ENCODE results near the gene SPECC1L.

The SPECC1L gene

DNA sequence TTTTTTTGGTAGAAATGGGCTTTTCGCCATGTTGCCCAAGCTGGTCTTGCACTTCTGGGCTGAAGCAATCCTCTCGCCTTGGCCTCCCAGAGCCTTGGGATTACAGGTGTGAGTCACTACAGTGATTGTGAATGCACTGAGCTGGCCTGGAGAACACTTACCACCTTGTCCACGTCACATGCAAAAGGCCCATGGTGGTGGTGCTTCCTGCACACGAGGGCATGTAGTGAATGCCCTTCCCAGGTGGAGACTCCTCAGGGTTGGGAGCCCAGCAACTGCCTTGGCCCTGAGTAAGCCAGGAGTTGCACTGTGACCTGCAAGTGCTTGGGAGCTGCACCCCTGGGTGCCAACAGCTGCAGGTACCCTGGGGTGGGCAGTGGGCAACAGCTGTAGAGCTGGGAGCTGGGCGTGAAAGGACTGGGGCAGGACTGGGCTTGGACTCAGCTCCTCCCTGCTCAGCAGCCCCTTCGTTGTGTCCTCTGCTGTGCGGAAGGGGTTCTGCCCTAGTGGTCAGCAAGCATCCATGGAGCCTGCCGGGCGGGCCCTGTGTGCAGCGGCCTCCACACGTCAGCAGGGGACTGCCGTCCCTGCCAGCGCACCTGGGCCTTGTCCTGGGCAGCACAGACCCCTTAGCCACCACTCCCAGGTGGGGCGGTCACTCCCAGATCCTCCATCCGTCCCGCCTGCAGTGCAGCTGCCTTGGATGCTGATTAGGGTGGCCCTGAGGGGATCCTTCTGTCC, 147.4 kb downstream of the SPECC1L start:
- H3K27ac ChIP-seq: no peak overlapping the region
- no peaks in the 10 kb centered on the region for H3K36me3 ChIP-seq (ENCODE audit: insufficient read depth)
- H3K27me3 ChIP-seq (ENCODE audit: insufficient read depth, low read depth): no peaks in the 10 kb centered on the region
- no peaks in the 10 kb centered on the region for H3K79me2 ChIP-seq (ENCODE audit: insufficient read depth, low read depth)
- H2AFZ ChIP-seq (ENCODE audit: low read depth): no peak overlapping the region
- no peak overlapping the region for H3K4me3 ChIP-seq (IDR thresholded peaks at IDR 0.05; ENCODE audit: insufficient read depth, low read depth, low read length)
- TF ChIP-seq, protein P1, sequence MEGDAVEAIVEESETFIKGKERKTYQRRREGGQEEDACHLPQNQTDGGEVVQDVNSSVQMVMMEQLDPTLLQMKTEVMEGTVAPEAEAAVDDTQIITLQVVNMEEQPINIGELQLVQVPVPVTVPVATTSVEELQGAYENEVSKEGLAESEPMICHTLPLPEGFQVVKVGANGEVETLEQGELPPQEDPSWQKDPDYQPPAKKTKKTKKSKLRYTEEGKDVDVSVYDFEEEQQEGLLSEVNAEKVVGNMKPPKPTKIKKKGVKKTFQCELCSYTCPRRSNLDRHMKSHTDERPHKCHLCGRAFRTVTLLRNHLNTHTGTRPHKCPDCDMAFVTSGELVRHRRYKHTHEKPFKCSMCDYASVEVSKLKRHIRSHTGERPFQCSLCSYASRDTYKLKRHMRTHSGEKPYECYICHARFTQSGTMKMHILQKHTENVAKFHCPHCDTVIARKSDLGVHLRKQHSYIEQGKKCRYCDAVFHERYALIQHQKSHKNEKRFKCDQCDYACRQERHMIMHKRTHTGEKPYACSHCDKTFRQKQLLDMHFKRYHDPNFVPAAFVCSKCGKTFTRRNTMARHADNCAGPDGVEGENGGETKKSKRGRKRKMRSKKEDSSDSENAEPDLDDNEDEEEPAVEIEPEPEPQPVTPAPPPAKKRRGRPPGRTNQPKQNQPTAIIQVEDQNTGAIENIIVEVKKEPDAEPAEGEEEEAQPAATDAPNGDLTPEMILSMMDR (conservative IDR thresholded peaks at IDR 0.05; ENCODE audit: low read depth, low read length): no peak
- H4K20me1 ChIP-seq (ENCODE audit: insufficient read depth): no peaks in the 10 kb centered on the region
- no peak overlapping the region for H3K9ac ChIP-seq
- H3K4me1 ChIP-seq (ENCODE audit: low read depth, poor library complexity, severe bottlenecking): peaks cover 8% of the 10 kb centered on the region
- no peak overlapping the region for H3K4me2 ChIP-seq

DNA sequence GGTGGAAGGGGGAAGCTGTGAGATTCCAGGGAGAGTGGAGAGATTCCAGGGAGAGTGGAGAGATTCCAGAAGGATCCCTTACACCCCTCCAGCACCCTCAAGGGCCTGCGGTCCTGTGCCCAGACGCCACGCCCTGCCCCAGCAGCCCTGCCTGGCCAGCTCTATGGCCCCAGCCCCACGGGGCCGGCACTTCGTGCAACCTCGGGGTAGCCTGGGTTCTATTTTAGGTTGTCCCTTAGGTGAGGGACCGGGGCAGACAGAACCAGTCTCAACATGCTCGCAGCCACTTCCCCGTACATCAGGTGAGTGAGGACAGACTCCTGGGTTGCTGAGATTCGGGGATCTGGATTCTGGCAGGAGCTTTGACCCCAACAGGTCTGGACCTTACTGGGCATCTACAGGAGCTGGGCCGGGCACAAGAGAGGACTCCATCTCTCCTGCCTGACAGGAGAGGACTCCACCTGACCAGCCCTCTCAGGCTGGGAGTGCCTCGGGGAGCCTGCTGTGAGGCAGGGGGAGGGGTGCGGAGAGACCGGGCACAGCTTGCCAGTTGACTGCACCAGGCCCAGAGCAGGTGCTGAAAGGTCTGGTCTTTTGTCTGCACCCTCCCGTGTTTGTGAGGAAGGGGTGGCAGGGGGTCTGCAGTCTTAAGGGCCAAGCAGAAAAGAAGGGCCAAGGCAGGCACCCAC, 148.3 kb downstream of the SPECC1L start:
- H3K4me1 ChIP-seq (ENCODE audit: low read depth, poor library complexity, severe bottlenecking): peaks cover 8% of the 10 kb centered on the region

DNA sequence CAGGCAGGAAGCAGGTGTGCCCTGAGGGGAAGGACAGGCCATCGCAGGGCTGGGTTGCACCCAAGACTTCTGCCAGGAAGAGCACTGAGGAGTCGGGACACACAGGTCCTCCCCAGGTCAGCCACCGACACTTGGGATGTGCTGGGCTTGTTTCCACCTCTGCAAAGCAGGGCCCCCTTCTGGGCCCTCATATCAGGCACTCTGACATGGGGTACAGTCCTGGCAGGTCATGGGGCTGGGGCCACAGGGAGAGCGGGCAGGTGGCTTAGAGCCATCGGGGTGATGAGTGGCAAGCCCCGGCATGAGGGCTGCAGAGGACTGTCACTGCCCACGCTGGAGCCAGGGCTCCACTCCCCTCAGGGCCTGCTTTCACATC, 148.8 kb downstream of the SPECC1L start:
- Histone ChIP-seq H3K4me3 (IDR thresholded peaks at IDR 0.05; ENCODE audit: insufficient read depth, low read depth, low read length) (no peak overlapping the region), H2AFZ (ENCODE audit: low read depth) (no peak overlapping the region), H3K4me1 (ENCODE audit: low read depth, poor library complexity, severe bottlenecking) (peaks cover 8% of the 10 kb centered on the region), H3K4me2 (no peak overlapping the region), H3K27me3 (ENCODE audit: insufficient read depth, low read depth) (no peaks in the 10 kb centered on the region), H3K9ac (no peak overlapping the region), H3K36me3 (ENCODE audit: insufficient read depth) (no peaks in the 10 kb centered on the region), H3K79me2 (ENCODE audit: insufficient read depth, low read depth) (no peaks in the 10 kb centered on the region), H4K20me1 (ENCODE audit: insufficient read depth) (no peaks in the 10 kb centered on the region), H3K27ac (no peak overlapping the region)
- TF ChIP-seq, protein P1 (conservative IDR thresholded peaks at IDR 0.05; ENCODE audit: low read depth, low read length): no peak

More for the DNA sequence above, 148.3 kb downstream of the SPECC1L start:
- Histone ChIP-seq H4K20me1 (ENCODE audit: insufficient read depth) (no peaks in the 10 kb centered on the region), H3K36me3 (ENCODE audit: insufficient read depth) (no peaks in the 10 kb centered on the region), H3K9ac (no peak overlapping the region), H3K4me3 (IDR thresholded peaks at IDR 0.05; ENCODE audit: insufficient read depth, low read depth, low read length) (no peak overlapping the region), H3K4me2 (no peak overlapping the region), H2AFZ (ENCODE audit: low read depth) (no peak overlapping the region), H3K27ac (no peak overlapping the region), H3K27me3 (ENCODE audit: insufficient read depth, low read depth) (no peaks in the 10 kb centered on the region), H3K79me2 (ENCODE audit: insufficient read depth, low read depth) (no peaks in the 10 kb centered on the region)
- TF ChIP-seq, protein P1 (conservative IDR thresholded peaks at IDR 0.05; ENCODE audit: low read depth, low read length): no peak

DNA sequence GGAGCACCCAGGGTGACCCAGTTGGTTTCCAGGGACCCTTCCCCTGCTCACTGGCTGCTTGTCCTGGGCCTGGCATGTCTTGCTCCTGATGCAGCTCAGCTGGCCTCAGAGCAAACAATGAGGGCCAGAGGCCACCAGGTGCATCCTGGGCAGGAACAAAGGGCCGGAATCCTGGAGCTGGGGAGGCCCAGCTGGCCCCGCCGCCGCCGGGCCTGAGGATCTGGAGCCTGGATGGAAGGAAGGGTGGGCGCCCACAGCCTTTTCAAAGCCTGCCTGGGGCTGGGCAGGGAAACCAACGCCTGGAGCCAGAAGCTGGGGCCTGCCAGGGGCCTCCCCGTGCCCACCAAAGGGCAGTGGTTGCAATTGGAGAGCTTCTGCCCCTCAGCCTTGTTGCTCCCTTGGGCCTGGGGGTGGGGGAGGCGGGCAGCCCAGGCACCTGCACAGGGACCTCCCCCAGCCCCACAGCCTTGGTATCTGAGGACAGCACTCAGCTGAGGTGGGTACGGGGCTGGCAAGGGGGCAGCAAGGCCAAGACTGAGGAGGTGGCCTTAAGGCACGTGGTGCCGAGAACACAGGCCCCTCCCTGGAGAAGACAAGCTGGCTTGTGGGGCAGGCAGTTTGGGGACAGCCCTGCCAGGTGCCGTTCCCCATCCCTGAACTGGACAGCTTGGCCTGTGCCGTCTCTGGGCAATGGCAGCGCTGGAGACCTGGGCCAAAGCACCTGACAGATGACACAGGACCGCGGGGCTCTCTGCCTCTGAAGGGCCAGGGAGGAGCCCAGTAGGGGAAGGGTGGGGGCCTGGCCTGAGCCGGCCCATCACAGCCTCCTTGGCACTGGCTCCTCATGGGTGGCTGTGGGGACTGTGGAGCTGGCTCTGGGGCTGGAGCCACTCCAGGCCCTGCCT, 149.7 kb downstream of the SPECC1L start:
- Histone ChIP-seq H3K27me3 (ENCODE audit: insufficient read depth, low read depth) (no peaks in the 10 kb centered on the region), H3K4me1 (ENCODE audit: low read depth, poor library complexity, severe bottlenecking) (peaks cover 8% of the 10 kb centered on the region), H3K4me2 (no peak overlapping the region), H3K36me3 (ENCODE audit: insufficient read depth) (no peaks in the 10 kb centered on the region), H3K79me2 (ENCODE audit: insufficient read depth, low read depth) (no peaks in the 10 kb centered on the region), H4K20me1 (ENCODE audit: insufficient read depth) (no peaks in the 10 kb centered on the region), H3K27ac (no peak overlapping the region), H3K4me3 (IDR thresholded peaks at IDR 0.05; ENCODE audit: insufficient read depth, low read depth, low read length) (no peak overlapping the region), H2AFZ (ENCODE audit: low read depth) (no peak overlapping the region), H3K9ac (no peak overlapping the region)
- TF ChIP-seq, protein P1 (conservative IDR thresholded peaks at IDR 0.05; ENCODE audit: low read depth, low read length): no peak

Data from KMS-11 (cell line).